Gastroesophageal sphincter (tissue), 4 donors: ENCODE results near the gene CYP1A2. TPM values are rescaled to one million over a fixed set of nuclear protein-coding genes. Genes with fewer than 3 reads are reported as not detected.

Experiments
- ATAC-seq: fragments of 150-250 bp; one replicate; pipeline ENCODE4 v1.9.1; 2016; ENCODE audit warnings: mild to moderate bottlenecking, moderate library complexity
- H3K27ac ChIP-seq, 4 donors: fragments of 200-600 bp; sonication (generic) in 3 of 4; 1 replicate in 3 of 4; 2 replicates in 1 of 4; pipeline ENCODE4 v1.5.1; 2016 to 2019
- H3K27me3 ChIP-seq: fragments of 200-600 bp; sonication (generic); one replicate; pipeline ENCODE4 v1.5.1; 2019
- H3K36me3 ChIP-seq, 2 donors: fragments of 200-600 bp; sonication (generic); one replicate each; pipeline ENCODE4 v1.5.1; 2019; ENCODE audit warnings: control low read depth in 1 of 2
- H3K4me1 ChIP-seq, 3 donors: fragments of 200-600 bp; sonication (generic); 1 replicate in 2 of 3; 2 replicates in 1 of 3; pipeline ENCODE4 v1.5.1; 2016 to 2019; ENCODE audit warnings: control low read depth in 2 of 3
- H3K4me3 ChIP-seq, 2 donors: fragments of 200-600 bp; sonication (generic); one replicate each; pipeline ENCODE4 v1.5.1; 2019; ENCODE audit warnings: mild to moderate bottlenecking in 1 of 2, moderate library complexity in 1 of 2
- H3K9me3 ChIP-seq, 3 donors: fragments of 200-600 bp; sonication (generic); one replicate each; pipeline ENCODE4 v1.5.1; 2017 to 2019; ENCODE audit warnings: control low read depth in 2 of 3
- CTCF ChIP-seq, 4 experiments: fragments of 200-600 bp in 2 of 4; fragments of 450-650 bp in 2 of 4; sonication (generic) in 1 of 4; IDR thresholded peaks; one replicate each; pipeline ENCODE4 v1.5.1; 2017 to 2019; ENCODE audit warnings: antibody characterized with exemption in 4 of 4, mild to moderate bottlenecking in 2 of 4, moderate library complexity in 2 of 4
- EP300 ChIP-seq: sonication (generic); formaldehyde crosslinking; IDR thresholded peaks from one replicate; pipeline ENCODE4 v1.6.1; 2017; ENCODE audit warnings: antibody characterized with exemption, mild to moderate bottlenecking
- POLR2A ChIP-seq, 2 donors: fragments of 450-650 bp; IDR thresholded peaks; one replicate each; pipeline ENCODE4 v1.6.1; 2017; ENCODE audit warnings: antibody characterized with exemption in 2 of 2, mild to moderate bottlenecking in 2 of 2, moderate library complexity in 1 of 2
- POLR2AphosphoS5 ChIP-seq: sonication (generic); formaldehyde crosslinking; IDR thresholded peaks from one replicate; pipeline ENCODE4 v1.6.1; 2017; ENCODE audit warnings: antibody characterized with exemption
- WGBS, 2 donors: methylation state at CpG; one replicate each; pipeline ENCODE4 v1.1.5; 2018; ENCODE audit warnings: low coverage in 1 of 2; 5-methylcytosine and 5-hydroxymethylcytosine counted together
- small RNA-seq, 4 donors: library from RNA; depleted of rRNA; stranded (forward); fragments of <200 nt; gene quantifications; one replicate each; pipeline ENCODE3, GENCODE V24; 2016
- total RNA-seq, 4 donors: library from RNA; depleted of rRNA; stranded (reverse); fragments of >200 nt; gene quantifications; one replicate each; pipeline ENCODE4 v1.1.0, GENCODE V29; 2016

CYP1A2 gene
- total RNA-seq, 4 donors from 2014 or later: not detected

DNA sequence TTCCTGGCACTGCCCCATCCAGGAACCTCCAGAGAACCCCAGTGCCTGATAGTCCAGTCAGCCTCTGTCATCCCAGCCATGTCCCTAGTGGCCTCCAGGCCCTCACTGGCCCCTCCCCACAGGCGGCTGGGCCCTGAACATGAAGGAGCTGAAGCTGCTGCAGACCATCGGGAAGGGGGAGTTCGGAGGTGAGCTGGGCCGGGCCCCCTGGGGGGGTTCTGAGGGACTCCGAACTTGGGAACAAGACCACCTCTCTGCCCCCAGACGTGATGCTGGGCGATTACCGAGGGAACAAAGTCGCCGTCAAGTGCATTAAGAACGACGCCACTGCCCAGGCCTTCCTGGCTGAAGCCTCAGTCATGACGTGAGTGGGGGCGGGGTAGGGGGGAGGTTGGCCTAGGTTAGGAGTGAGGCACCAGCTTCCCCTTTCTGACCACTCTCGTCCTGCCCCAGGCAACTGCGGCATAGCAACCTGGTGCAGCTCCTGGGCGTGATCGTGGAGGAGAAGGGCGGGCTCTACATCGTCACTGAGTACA, 52.0 kb downstream of the CYP1A2 start:
- Histone ChIP-seq H3K27ac (no peak overlapping the region), H3K4me3 (no peak overlapping the region), H3K4me1 (peaks cover 0 to 17% (median 7%) of the 10 kb centered on the region in 3 donors), H3K9me3 (no peaks in the 10 kb centered on the region), H3K27me3 (no peaks in the 10 kb centered on the region), H3K36me3 (peaks cover 0 to 64% of the 10 kb centered on the region in 2 donors)
- TF ChIP-seq CTCF (IDR thresholded peaks at IDR 0.05) (no peak), POLR2A (IDR thresholded peaks at IDR 0.05) (no peak), POLR2AphosphoS5 (no peak), EP300 (no peak)
- 53% methylated on average over 3 of the region's 20 CpGs; no CpG with 5 or more reads in 1 of the 2 donors for WGBS, 2 donors
- no peak for ATAC-seq

- ATAC-seq: no peak
- H3K27ac ChIP-seq: no peak overlapping the region
- H3K36me3 ChIP-seq: peaks cover 0 to 64% of the 10 kb centered on the region in 2 donors
- no peaks in the 10 kb centered on the region for H3K27me3 ChIP-seq
- WGBS, 2 donors: 76 to 80% methylated on average over 1 to 5 of the region's 18 CpGs
- TF ChIP-seq EP300: no peak
- H3K9me3 ChIP-seq: no peaks in the 10 kb centered on the region
- H3K4me1 ChIP-seq: peaks cover 0 to 17% (median 7%) of the 10 kb centered on the region in 3 donors
- no peak overlapping the region for H3K4me3 ChIP-seq
Measured at GRCh38 chr15:74801311-74801997, 52.8 kb downstream of the CYP1A2 start.

DNA sequence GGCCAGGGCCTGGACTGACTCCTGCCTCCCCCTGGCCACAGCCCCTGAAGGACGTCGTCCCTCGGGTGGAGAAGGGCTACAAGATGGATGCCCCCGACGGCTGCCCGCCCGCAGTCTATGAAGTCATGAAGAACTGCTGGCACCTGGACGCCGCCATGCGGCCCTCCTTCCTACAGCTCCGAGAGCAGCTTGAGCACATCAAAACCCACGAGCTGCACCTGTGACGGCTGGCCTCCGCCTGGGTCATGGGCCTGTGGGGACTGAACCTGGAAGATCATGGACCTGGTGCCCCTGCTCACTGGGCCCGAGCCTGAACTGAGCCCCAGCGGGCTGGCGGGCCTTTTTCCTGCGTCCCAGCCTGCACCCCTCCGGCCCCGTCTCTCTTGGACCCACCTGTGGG, 53.6 kb downstream of the CYP1A2 start:
- no peak overlapping the region for H3K27ac ChIP-seq
- H3K4me3 ChIP-seq: no peak overlapping the region
- ATAC-seq: no peak
- H3K36me3 ChIP-seq: peaks cover 0 to 64% of the 10 kb centered on the region in 2 donors
- TF ChIP-seq EP300 (no peak), POLR2A (IDR thresholded peaks at IDR 0.05) (no peak), CTCF (IDR thresholded peaks at IDR 0.05) (no peak), POLR2AphosphoS5 (no peak)
- no CpG with 5 or more reads among the region's 20 CpGs for WGBS, 2 donors
- H3K9me3 ChIP-seq: no peaks in the 10 kb centered on the region
- peaks cover 0 to 17% (median 7%) of the 10 kb centered on the region in 3 donors for H3K4me1 ChIP-seq
- no peaks in the 10 kb centered on the region for H3K27me3 ChIP-seq

DNA sequence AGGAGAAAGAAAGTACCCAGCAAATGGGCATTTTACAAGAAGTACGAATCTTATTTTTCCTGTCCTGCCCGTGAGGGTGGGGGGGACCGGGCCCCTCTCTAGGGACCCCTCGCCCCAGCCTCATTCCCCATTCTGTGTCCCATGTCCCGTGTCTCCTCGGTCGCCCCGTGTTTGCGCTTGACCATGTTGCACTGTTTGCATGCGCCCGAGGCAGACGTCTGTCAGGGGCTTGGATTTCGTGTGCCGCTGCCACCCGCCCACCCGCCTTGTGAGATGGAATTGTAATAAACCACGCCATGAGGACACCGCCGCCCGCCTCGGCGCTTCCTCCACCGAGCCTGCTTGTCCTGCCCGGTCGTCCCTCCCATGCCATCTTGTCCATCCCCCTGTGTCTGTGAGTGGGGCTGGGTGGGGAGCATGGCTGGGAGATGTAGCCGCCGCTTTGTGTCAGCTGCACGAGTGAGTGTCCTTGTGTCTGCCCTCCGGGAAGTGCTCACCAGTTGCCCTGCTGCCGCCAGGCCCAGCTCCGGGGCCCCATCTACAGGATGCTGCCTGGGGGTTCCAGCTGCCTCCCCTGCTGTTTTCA, 54.3 kb downstream of the CYP1A2 start:
- no peak overlapping the region for H3K4me3 ChIP-seq
- no peak for TF ChIP-seq POLR2A (IDR thresholded peaks at IDR 0.05)
- TF ChIP-seq EP300: no peak
- TF ChIP-seq POLR2AphosphoS5: no peak
- TF ChIP-seq CTCF (IDR thresholded peaks at IDR 0.05): no peak
- 93% methylated on average over 17 of the region's 31 CpGs; no CpG with 5 or more reads in 1 of the 2 donors for WGBS, 2 donors
- no peaks in the 10 kb centered on the region for H3K27me3 ChIP-seq
- H3K9me3 ChIP-seq: no peaks in the 10 kb centered on the region
- peaks cover 0 to 17% (median 7%) of the 10 kb centered on the region in 3 donors for H3K4me1 ChIP-seq
- ATAC-seq: no peak
- H3K36me3 ChIP-seq: peaks cover 0 to 63% of the 10 kb centered on the region in 2 donors
- H3K27ac ChIP-seq: no peak overlapping the region

DNA sequence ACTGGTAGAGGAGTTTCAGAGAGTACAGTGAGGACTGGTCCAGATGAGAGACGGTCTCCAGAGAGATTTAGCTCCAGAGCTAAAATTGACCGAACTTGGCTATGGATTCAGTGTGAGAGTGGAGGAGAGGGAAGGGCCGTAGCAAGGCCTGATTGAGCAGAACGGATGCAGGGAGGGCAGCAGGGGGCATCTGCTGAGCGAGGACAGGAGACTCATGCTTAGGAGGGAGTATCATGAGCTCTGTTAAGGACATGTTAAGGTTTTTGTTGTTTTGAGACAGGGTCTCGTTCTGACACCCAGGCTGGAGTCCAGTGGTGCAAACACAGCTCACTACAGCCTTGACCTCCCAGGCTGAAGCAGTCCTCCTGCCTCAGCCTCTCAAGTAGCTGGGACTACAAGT, 56.3 kb downstream of the CYP1A2 start:
- no peak for ATAC-seq
- Histone ChIP-seq H3K4me3 (no peak overlapping the region), H3K27ac (no peak overlapping the region)

More for the DNA sequence above, 56.3 kb downstream of the CYP1A2 start:
- Histone ChIP-seq H3K9me3 (no peaks in the 10 kb centered on the region), H3K36me3 (peaks cover 0 to 43% of the 10 kb centered on the region in 2 donors), H3K4me1 (peaks cover 0 to 8% (median 5%) of the 10 kb centered on the region in 3 donors), H3K27me3 (peaks cover 11% of the 10 kb centered on the region)
- WGBS, 2 donors: 40 to 52% methylated on average over 1 to 3 of the region's 6 CpGs
- TF ChIP-seq POLR2AphosphoS5 (no peak), POLR2A (IDR thresholded peaks at IDR 0.05) (no peak), EP300 (no peak), CTCF (IDR thresholded peaks at IDR 0.05) (no peak)

Small RNA genes lying within 50 kb of the gene (small RNA-seq; reads per million reads assigned to genes)
- 0 reads per million in 4 donors for gene MIR4513

Other genes starting within 250 kb of the CYP1A2 start
- 1 to 10 TPM; 2.9 to 8.4 (median 6.9) TPM for gene ARID3B, start 207.6 kb upstream of the CYP1A2 start, total RNA-seq
- gene CLK3, start 133.0 kb upstream of the CYP1A2 start, total RNA-seq: 100 to 1,000 TPM in 1 of 4 donors, 10 to 100 TPM in 3; 62.8 to 108 (median 82.5) TPM
- gene EDC3, start 52.8 kb upstream of the CYP1A2 start, total RNA-seq: 10 to 100 TPM; 13.6 to 31.8 (median 17.2) TPM
- 1 to 10 TPM in 1 of 4 donors, under 1 TPM in 1, not detected in 2; 0.47 to 2.2 TPM for gene CYP1A1, start 23.3 kb upstream of the CYP1A2 start, total RNA-seq
- gene CSK, start 33.2 kb downstream of the CYP1A2 start, total RNA-seq: 10 to 100 TPM in 3 of 4 donors, 1 to 10 TPM in 1; 8.4 to 23.1 (median 18.2) TPM
- under 1 TPM in 1 of 4 donors, not detected in 3; 0.27 TPM for gene LMAN1L, start 64.0 kb downstream of the CYP1A2 start, total RNA-seq
- gene CPLX3, start 77.8 kb downstream of the CYP1A2 start, total RNA-seq: not detected
- gene ULK3, start 94.3 kb downstream of the CYP1A2 start, total RNA-seq: 10 to 100 TPM; 26.4 to 51.8 (median 32.7) TPM
- 100 to 1,000 TPM in 1 of 4 donors, 10 to 100 TPM in 3; 45.6 to 111 (median 72.1) TPM for gene SCAMP2, start 124.5 kb downstream of the CYP1A2 start, total RNA-seq
- gene MPI, start 141.2 kb downstream of the CYP1A2 start, total RNA-seq: 10 to 100 TPM; 36.5 to 58.8 (median 42.5) TPM
- 10 to 100 TPM; 85.0 to 93.4 (median 88.8) TPM for gene FAM219B, start 158.0 kb downstream of the CYP1A2 start, total RNA-seq
- gene COX5A, start 189.2 kb downstream of the CYP1A2 start, total RNA-seq: 100 to 1,000 TPM in 2 of 4 donors, 10 to 100 TPM in 2; 57.9 to 105 (median 94.5) TPM
- gene RPP25, start 207.9 kb downstream of the CYP1A2 start, total RNA-seq: 1 to 10 TPM; 1.6 to 8.0 (median 6.7) TPM
- 10 to 100 TPM in 1 of 4 donors, 1 to 10 TPM in 3; 2.2 to 10.1 (median 5.6) TPM for gene SCAMP5, start 246.7 kb downstream of the CYP1A2 start, total RNA-seq